ENCODE results near the gene FAM114A2.

FAM114A2 gene

DNA sequence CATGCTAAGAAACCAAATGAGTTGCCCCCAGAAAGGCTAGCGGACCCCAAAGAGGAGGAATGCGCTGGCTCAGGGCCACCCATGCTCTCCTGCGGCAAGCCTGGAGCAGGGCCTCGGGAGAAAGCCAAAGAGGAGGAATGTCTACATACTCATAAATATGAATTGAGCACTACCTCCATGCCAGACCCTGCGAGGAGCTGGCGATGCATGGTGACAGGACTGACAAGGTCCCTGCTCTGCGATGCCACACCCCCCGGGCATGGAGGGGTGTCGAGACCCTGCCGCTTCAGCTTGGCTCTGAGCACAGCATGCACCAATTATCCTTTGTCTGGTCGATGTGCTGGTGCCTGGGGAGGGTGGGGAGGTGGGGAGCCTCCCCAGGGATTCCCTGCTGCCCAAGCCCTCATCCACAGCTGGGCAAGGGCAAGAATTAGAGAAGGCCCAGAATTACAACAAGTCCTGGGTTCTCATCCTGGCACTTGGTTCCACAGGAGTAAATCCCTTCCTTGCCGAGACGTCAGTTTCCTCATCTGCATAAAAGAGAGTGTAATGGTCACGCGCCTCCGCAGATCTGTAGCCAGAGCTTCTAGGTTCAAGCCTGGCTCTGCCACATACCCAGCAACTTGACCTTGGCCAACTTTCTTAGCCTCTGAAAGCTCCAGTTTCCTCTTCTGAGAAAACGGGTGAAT lies 74.4 kb downstream of the FAM114A2 start:
- no peak for DNase-seq
- H3K27ac ChIP-seq: no peak overlapping the region
- no peaks in the 10 kb centered on the region for H3K27me3 ChIP-seq (replicated peaks)
- H3K4me3 ChIP-seq (ENCODE audit: low read depth, low read length): no peak overlapping the region
- TF ChIP-seq, protein P1, sequence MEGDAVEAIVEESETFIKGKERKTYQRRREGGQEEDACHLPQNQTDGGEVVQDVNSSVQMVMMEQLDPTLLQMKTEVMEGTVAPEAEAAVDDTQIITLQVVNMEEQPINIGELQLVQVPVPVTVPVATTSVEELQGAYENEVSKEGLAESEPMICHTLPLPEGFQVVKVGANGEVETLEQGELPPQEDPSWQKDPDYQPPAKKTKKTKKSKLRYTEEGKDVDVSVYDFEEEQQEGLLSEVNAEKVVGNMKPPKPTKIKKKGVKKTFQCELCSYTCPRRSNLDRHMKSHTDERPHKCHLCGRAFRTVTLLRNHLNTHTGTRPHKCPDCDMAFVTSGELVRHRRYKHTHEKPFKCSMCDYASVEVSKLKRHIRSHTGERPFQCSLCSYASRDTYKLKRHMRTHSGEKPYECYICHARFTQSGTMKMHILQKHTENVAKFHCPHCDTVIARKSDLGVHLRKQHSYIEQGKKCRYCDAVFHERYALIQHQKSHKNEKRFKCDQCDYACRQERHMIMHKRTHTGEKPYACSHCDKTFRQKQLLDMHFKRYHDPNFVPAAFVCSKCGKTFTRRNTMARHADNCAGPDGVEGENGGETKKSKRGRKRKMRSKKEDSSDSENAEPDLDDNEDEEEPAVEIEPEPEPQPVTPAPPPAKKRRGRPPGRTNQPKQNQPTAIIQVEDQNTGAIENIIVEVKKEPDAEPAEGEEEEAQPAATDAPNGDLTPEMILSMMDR (IDR thresholded peaks at IDR 0.05; ENCODE audit: low read depth, low read length, missing control alignments): no peak
- in situ Hi-C loops (cut with HindIII; ENCODE audit: low pct_ligation_motif_present, low sequenced_read_pairs): no loop called here
- no peaks in the 10 kb centered on the region for H3K36me3 ChIP-seq (replicated peaks)

DNA sequence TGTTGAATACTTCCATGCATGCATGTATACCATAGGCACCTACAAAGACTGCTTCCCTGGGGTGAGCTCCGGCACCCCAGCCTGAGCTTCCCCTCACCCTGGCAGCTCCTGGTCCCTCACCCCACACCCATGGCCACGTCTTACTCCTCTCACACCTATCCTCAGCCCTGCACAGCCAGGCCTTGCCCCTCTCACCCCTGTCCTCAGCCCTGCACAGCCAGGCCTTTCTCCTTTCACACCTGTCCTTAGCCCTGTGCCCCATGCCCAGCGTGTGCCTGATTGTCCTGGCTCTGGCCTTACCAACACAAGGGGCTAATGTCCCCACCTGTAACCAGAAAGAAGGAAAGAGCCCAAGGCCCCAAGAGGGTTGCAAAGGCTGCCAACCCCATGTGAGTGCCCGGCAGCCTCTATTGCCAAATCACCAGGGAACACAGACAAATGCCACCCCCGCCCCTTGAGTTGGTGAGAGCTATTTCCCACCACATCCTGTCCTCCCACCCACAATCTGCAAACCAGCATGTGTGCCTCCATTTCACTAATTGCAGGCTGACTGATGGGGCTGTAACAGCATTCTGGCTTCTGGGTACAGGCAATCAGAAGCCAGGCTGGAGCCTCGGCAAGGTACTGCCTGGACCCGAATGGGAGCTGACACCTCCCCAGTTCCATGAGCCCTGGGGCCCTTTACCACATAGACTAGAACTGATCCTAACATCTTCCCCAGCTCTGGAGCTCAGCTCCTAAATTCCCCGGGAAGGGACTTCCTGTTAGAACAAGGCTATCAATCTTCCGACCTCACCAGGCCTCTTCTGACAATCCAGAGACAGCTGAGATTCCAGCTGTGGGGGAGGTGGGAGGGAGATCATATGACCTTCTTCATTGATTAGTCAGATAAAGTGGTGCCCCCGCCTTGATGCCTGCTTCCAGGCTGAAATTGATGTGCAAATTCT lies 78.2 kb downstream of the FAM114A2 start:
- no peaks in the 10 kb centered on the region for H3K36me3 ChIP-seq (replicated peaks)
- TF ChIP-seq, protein P1 (IDR thresholded peaks at IDR 0.05; ENCODE audit: low read depth, low read length, missing control alignments): no peak
- no peaks in the 10 kb centered on the region for H3K27me3 ChIP-seq (replicated peaks)
- in situ Hi-C loops (cut with HindIII; ENCODE audit: low pct_ligation_motif_present, low sequenced_read_pairs): no loop called here
- no peak overlapping the region for H3K27ac ChIP-seq
- no peak overlapping the region for H3K4me3 ChIP-seq (ENCODE audit: low read depth, low read length)
- DNase-seq: no peak

DNA sequence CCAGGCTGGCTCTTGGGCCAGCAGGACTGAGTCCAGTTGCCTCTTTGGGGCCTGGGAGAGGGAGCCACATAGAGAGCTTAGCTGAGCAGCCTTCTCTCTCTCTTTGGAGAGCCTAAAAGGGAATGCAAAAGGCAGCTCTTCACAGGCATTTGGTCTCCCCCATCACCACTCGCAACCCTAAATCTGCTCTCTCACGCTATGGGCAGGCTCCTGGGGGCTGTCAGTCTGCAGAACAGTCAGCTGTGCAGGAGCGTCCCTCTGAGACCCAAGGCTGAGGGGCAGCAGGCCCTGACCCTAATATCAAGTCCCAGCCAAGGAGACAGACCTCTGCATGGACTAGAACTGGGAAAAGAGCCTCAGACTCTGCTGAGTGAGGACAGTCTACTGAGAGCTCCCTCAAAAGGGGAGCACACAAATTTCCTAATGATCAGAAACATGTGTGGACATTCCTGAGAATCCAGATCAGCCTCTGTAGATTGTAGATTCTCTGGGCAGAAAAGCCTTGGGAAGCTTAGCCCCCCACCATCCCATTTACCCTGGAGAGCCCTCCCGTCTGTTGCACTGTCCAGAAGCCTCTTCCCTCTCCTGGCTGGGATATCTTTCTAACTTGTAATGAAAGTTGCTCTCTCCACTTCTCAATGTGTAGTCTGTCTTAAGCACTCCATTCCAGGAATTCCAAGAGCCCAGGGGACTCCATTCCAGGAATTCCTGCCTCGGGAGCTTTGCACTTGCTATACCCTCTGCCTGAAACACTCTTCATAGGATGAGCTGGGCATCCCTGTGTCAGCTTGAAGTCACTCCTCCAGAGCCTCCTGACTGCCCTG lies 79.4 kb downstream of the FAM114A2 start:
- Histone ChIP-seq H3K36me3 (replicated peaks) (no peaks in the 10 kb centered on the region), H3K4me3 (ENCODE audit: low read depth, low read length) (no peak overlapping the region), H3K27me3 (replicated peaks) (no peaks in the 10 kb centered on the region), H3K27ac (no peak overlapping the region)
- peak; percentile 30 for DNase-seq
- TF ChIP-seq, protein P1 (IDR thresholded peaks at IDR 0.05; ENCODE audit: low read depth, low read length, missing control alignments): no peak
- in situ Hi-C loops (cut with HindIII; ENCODE audit: low pct_ligation_motif_present, low sequenced_read_pairs): no loop called here

DNA sequence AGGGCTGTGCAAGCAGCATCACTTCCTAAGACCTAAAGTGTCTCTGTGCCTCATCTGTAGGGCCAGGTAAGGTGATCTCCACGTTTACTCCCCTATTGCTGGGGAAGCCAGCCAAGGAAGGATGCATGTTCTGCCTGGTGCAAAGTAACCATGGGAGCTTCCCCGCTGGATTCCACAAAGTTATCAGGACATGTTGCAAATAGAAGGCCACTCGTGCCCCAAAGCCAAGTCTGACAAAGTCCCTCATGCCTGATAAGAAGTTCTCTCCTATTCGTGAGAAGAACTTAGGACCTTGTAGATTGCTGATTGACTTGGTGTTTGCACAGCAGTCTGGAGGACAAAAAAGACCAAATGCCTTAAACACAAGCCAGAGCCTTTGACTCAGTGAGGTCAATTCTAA lies 81.5 kb downstream of the FAM114A2 start:
- TF ChIP-seq, protein P1 (IDR thresholded peaks at IDR 0.05; ENCODE audit: low read depth, low read length, missing control alignments): no peak
- no peak overlapping the region for H3K27ac ChIP-seq
- H3K36me3 ChIP-seq (replicated peaks): no peaks in the 10 kb centered on the region
- no peak for DNase-seq
- in situ Hi-C loops (cut with HindIII; ENCODE audit: low pct_ligation_motif_present, low sequenced_read_pairs): no loop called here
- no peak overlapping the region for H3K4me3 ChIP-seq (ENCODE audit: low read depth, low read length)
- no peaks in the 10 kb centered on the region for H3K27me3 ChIP-seq (replicated peaks)

DNA sequence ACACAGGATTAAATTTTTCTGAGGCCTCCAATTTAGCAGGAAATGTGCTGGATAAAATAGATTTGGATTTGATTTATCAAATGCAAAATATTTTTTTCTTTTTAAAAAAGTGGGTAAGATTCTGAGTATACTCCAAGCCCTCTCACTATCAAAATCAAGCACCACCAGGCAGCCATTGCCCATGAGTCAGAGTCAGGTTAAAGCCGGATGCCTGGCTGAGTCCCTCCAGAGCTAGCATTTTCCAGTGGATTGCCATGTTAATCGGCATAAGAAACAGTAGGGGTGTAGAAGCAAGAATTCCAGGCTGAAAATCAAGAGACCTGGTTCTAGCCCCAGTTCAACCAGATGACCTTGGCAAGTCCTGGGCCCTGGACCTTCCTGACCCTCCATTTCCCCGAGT lies 85.3 kb downstream of the FAM114A2 start:
- Histone ChIP-seq H3K36me3 (replicated peaks) (no peaks in the 10 kb centered on the region), H3K4me3 (ENCODE audit: low read depth, low read length) (no peak overlapping the region), H3K27me3 (replicated peaks) (no peaks in the 10 kb centered on the region), H3K27ac (no peak overlapping the region)
- in situ Hi-C loops (cut with HindIII; ENCODE audit: low pct_ligation_motif_present, low sequenced_read_pairs): no loop called here
- DNase-seq: no peak
- TF ChIP-seq, protein P1 (IDR thresholded peaks at IDR 0.05; ENCODE audit: low read depth, low read length, missing control alignments): no peak

Data from brain microvascular endothelial cell (primary cell).